GM19324 (cell line): ENCODE results near the gene ARL4C.

Source experiments
- ATAC-seq: cut with Tn5 transposase; IDR thresholded peaks from one replicate; pipeline ENCODE4 v1.9.1; 2021; ENCODE audit warnings: mild to moderate bottlenecking, moderate library complexity; ENCODE audit not compliant: unreplicated experiment, low FRiP score

Gene ARL4C

GRCh38 chr2:234450431-234451124 is 46.3 kb downstream of the ARL4C start:
- ATAC-seq = no peak

DNA sequence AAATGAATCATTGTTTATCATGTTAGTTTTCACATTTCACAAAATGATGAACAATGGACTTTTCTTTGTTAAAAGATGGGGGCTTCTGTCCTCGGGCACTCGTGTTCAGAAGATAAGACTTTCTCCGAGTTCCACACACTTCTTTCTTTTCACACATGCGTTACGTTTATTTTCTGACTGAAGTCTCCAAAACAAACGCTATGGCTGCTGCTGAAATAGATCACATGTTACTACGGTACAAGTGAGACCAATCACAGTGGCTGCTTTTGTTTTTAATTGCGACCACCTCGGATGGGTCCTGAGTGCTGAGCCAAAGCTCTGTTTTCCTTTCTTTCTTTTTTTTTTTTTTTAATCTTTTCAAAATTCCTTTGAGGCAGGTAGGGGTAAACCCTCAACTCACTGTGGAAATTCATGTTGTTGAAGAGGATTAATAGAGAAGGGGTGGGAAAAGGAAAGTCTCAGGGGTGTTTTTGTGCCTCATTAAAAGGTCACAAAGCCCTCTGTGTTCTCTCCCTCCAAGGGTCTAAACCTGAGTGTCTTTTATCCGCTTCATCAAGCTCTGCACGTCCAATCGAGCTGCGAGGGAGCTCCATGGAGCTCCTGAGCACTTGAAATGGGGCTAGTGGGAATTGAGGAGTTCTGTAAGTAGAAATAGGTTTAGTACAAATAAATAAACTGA is 48.2 kb downstream of the ARL4C start:
- ATAC-seq = no peak

DNA sequence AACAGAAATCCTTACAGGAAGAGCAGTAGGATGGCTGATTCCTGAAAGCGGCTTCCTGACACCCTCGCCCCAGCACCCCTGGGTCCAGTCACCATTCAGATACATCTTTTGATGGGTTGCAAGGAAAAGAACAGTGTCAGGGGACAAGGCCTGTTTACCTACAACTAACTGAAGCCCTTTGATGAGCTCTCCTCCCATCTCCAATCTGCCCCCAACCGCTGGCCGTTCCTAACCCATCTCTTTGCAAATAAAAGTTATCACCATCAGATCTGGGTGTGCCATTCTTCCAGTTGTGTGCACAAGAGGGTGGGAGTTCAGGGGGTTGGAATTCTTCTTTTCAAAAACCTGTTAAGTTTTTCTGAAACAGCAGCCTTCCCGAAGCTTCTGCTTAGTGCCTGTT is 48.9 kb downstream of the ARL4C start:
- ATAC-seq = no peak

- no peak for ATAC-seq
These were observed 49.7 kb downstream of the ARL4C start for GRCh38 chr2:234447189-234447588.

- ATAC-seq = peak; percentile 98
These were observed 50.3 kb downstream of the ARL4C start for GRCh38 chr2:234446404-234447076.

DNA sequence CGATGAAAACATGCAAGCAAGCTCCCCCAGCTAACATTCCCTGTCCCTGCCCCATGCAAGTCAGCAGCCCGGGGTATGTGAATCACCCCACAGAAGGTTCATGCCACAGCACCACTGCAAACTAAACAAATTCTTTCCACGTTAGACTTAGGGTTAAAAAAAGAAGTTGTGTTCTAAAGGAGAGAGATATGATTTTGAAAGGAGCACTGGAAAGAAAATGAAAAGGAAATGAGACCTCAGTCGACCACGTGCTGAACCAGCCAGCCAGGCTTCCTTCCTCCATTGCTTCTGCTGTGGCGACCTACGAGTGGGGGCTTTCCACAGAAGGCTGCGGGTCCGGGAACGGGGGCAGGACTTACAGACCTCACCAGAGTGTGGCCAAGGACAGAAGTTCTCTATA is 52.0 kb downstream of the ARL4C start:
- ATAC-seq = no peak

DNA sequence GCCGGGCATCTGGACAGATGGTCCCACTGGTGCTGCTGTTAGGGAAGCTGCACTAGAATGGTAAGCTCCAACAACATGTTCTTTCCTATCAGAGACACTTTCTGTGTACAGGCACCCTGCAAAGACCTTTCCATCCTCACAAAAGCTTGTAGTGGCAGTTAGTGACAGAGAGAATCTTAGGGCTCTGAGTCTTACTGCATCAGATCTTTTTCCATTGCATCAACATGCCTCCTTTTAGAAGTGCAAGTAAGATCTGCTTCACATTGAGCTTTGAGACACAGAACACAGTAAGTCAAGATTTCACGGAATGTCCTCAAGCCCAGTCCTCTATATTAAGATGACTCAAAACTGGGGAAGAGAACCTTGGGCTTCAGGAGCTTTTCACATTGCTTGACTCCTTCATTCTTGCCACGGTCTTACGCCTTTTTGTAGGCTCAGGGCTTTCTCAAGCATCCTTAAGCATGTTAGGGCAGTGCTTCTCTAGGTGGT is 52.6 kb downstream of the ARL4C start:
- no peak for ATAC-seq
